HG02798 (cell line): ENCODE results near the gene ICOS.

Experiments
- ATAC-seq: cut with Tn5 transposase; IDR thresholded peaks from one replicate; pipeline ENCODE4 v1.9.1; 2021; ENCODE audit warnings: mild to moderate bottlenecking; ENCODE audit not compliant: unreplicated experiment, poor library complexity

The ICOS gene

GRCh38 chr2:203936535-203936934 lies at the start of gene ICOS:
TSS of gene ICOS (plus strand) at chr2:203936763. CDS start at chr2:203936815, 52 bp downstream.
- no peak for ATAC-seq

DNA sequence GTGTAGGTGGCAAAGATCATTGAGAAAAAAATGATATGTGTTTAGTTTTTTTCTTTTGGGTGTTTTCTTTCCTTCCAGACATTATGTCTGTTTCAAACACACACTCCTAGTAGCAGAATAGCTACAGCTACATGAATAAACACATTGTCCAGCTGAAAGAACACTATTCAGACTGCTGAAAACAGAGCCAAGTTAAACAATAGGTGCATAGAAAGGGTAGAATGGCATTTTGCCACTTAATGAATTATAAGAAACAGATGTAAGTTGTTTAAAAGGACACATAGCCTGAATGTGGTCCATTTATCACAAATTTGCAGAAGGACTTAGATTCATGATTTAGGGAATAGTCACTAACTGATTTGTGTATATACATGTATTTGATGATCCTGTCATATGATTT lies 48.9 kb upstream of the ICOS start:
- no peak for ATAC-seq

GRCh38 chr2:203889542-203889941 lies 47.0 kb upstream of the ICOS start:
- no peak for ATAC-seq

DNA sequence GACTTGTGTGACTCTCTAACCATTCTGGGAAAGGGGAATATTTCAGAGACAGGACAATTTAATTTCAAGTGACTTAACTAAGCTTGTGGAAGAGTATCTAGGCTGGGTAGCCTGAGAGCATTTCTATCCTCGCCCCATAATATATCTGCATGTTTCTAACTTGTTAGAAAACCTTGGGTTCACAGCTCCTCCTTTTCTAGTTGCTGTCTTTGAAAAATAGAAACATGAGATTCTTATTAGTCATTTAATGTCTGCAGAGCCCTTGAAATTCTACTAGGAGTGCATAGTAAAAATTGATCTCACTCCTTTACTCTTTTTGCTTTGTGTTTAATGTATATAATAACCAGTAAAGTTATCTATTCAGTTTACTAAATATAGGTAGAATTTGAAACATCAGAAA lies 46.6 kb upstream of the ICOS start:
- ATAC-seq = no peak

DNA sequence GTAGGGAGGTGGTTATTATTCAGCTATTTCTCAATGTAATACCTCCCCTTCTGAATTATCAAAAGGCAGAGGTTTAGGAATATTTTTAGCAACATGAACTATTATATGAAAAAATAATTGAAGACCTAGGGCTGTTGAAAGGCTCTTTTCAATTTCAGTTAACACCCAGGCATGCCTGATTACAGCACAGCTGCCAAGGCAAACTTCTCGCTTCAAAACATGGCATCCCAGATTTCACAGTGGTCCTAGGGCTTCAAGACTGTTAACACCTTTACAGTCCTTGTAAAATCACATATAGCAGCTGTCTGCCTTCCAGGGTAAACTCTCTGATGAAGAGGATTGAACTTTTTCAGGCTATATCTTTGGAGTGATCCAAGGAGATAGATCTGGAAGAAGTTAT lies 45.8 kb upstream of the ICOS start:
- ATAC-seq = no peak

GRCh38 chr2:203891474-203891873 lies 45.1 kb upstream of the ICOS start:
- ATAC-seq = no peak

GRCh38 chr2:203892207-203892606 lies 44.4 kb upstream of the ICOS start:
- no peak for ATAC-seq

- no peak for ATAC-seq
Measured at GRCh38 chr2:203893401-203893800, 43.2 kb upstream of the ICOS start.

- no peak for ATAC-seq
Measured at GRCh38 chr2:203893840-203894239, 42.7 kb upstream of the ICOS start.

- ATAC-seq = no peak
Measured at GRCh38 chr2:203894262-203894661, 42.3 kb upstream of the ICOS start.

DNA sequence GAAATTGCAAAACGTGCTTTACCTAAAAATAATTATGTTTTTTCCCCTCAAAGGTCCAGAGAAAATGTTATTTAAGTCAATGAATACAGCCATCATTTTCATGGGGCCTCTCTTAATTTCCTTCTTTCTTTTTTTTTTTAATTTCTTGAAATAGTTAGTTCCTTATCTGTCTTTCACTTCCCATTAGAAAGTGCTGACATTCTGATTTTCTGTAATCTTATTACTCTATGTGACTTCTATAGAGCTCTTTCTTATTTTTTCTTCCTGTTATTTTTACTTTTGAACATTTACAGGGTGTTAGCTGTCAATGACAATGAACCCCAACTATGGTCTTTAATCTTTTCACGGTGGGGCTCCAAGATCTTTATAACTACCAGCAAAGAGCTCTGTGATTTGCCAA lies 39.0 kb upstream of the ICOS start:
- ATAC-seq = no peak

GRCh38 chr2:203898657-203899056 lies 37.9 kb upstream of the ICOS start:
- ATAC-seq = no peak

- ATAC-seq = no peak
Measured at GRCh38 chr2:203900253-203900652, 36.3 kb upstream of the ICOS start.

DNA sequence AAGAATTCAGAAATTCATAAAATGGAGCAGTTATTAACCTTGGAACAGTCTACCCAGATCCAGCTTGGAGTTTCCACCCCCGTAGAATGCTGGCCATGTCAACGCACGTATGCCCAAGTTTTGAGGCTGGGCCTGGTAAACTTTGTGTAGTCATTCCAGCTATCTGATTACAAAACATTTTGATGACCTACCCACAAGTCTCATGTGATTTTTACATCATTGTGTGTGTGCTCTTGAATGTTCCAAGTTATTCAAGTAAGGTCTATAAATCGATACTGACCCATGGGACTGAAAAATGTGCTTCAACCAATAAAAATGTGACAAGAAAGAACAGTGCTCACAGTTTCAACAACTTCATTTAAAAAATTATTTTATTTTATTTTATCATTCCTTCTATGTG lies 32.5 kb upstream of the ICOS start:
- no peak for ATAC-seq

DNA sequence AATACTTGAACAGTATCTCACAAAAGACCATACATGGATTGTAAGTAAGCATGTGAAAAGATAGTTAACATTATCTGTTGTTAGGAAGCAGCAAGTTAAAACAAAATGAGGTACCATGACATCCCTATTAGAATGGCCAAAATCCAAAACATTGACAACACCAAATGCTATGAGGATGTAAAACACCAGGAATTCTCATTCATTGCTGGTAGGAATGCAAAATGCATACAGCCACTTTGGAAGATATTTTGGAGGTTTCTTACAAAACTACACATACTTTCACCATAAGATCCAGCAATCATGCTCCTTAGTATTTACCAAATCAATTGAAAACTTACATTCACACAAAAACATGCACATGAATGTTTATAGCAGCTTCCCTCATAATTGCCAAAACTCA lies 30.9 kb upstream of the ICOS start:
- no peak for ATAC-seq

DNA sequence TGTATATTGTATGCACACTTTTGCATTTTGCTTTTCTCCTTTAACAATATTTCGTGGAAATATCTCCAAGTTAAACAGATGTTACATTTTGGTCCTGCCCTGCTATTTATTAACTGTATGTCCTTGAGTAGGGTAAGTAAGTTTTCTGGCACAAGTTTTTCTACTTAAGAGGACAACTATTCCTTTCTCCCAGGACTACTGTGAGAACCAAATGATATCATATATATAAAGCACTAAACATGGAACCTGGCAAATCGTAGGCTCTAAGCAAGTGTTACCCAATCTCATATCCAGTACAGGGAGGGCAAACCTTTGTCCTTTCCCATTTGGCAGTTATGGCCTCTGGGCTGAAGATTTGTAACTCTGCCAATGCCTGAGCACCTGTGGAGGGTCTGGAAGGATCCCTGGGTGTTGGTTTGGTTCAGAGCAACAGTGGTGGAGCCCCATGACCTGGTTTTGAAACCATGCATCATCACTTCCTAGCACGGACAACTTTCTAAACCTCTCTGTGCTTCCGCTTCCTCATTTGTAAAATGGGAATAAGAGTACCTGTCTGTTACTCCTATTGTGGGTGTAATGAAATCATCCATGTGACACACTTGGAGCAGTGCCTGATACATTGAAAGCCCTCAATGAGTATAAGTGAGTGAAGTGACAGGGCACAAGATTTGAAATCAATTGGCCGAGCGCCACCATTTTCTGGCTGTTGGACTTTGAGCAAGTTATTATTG lies 28.3 kb upstream of the ICOS start:
- ATAC-seq = no peak

GRCh38 chr2:203908797-203909185 lies 27.8 kb upstream of the ICOS start:
- no peak for ATAC-seq

GRCh38 chr2:203909261-203909967 lies 27.1 kb upstream of the ICOS start:
- no peak for ATAC-seq

GRCh38 chr2:203909974-203910373 lies 26.6 kb upstream of the ICOS start:
- ATAC-seq = no peak

GRCh38 chr2:203913947-203914346 lies 22.6 kb upstream of the ICOS start:
- no peak for ATAC-seq

GRCh38 chr2:203914546-203915182 lies 21.9 kb upstream of the ICOS start:
- ATAC-seq = no peak

DNA sequence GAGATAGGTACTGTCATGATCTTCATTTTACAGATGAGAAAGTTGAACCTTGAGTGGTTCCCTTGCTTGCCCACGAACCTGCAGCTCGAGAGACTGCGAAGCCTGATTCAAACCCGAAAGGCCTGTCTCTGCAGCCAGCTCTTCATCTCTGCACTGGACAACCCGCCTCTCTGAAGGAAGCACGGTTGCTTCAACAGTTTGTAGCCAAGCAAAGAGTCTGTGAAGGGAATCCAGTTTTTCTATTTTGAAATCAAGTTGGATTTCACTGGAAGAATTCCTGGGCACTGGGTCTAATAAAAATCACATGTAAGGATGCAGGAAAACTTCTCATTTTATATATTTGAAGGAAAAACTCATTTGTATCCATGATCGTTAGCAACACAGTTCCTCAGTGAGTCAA lies 21.3 kb upstream of the ICOS start:
- no peak for ATAC-seq
